Fibroblast of villous mesenchyme (primary cell): Measurements from ENCODE around the gene DCTD. TPM values are rescaled to one million over a fixed set of nuclear protein-coding genes. Genes with fewer than 3 reads are reported as not detected.
A peak's percentile ranks its signal among the peaks of the same experiment; 100 is the strongest.

Experiments
- DNase-seq: peaks from one replicate; pipeline ENCODE4 v3.0.0-alpha.2; 2010; ENCODE audit warnings: low read depth
- H3K4me3 ChIP-seq: 2 replicates; pipeline ENCODE4 v1.5.1; 2011; ENCODE audit warnings: low read depth, mild to moderate bottlenecking, low read length
- CTCF ChIP-seq: IDR thresholded peaks from 2 replicates; pipeline ENCODE4 v1.5.1; 2012; ENCODE audit warnings: low read depth, mild to moderate bottlenecking, low read length; ENCODE audit not compliant: insufficient read depth
- total RNA-seq: library from RNA; depleted of rRNA; stranded (reverse); fragments of >200 nt; gene quantifications from 2 replicates; pipeline ENCODE4 v1.2.3, GENCODE V29; 2012

DCTD gene
- total RNA-seq, 1 donor, result 116 TPM

- TF ChIP-seq CTCF, result no peak
- H3K4me3 ChIP-seq, result no peak overlapping the region
- DNase-seq, result no peak
These were observed 2.8 kb downstream of the DCTD start for GRCh38 chr4:182914357-182914756.

GRCh38 chr4:182913621-182914020, 3.6 kb downstream of the DCTD start:
- DNase-seq, result no peak
- no peak for TF ChIP-seq CTCF
- H3K4me3 ChIP-seq, result no peak overlapping the region

DNA sequence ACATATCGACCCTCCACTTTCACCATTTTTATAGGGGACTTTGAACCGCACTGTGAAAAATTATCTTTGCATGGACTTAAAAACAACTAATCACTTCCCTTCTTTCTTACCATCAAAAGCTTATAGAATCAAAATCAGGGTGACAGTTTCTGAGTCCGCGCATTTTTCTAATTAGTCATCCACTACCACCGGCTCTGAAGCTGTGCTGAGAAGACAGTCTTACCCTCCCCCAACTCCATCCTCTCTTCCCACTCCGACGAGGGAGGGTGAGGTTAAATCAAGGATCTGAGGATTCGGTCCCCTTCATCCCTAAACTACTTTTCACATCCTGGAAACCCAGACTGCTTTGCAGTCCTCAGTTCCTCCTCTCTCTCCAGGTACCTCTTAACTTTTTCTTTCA, 4.2 kb downstream of the DCTD start:
- DNase-seq, result no peak
- no peak overlapping the region for H3K4me3 ChIP-seq
- TF ChIP-seq CTCF, result no peak

DNA sequence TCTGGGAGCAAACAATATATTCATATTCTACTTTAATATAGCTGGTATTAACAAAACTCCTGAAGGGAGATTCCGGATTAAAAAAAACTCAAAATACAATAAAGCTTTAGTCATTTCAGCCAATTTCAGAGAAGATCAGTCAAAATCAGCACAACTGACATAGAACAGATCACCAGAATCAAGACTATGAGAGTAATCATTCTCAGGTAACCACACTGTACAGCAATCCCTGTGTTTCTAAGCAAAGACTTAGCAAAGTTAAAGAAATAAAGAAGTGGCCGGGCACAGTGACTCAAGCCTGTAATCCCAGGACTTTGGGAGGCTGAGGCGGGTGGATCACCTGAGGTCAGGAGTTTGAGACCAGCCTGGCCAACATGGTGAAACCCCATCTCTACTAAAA, 9.1 kb downstream of the DCTD start:
- H3K4me3 ChIP-seq, result no peak overlapping the region
- no peak for TF ChIP-seq CTCF
- no peak for DNase-seq

GRCh38 chr4:182907396-182907795, 9.8 kb downstream of the DCTD start:
- H3K4me3 ChIP-seq, result no peak overlapping the region
- TF ChIP-seq CTCF, result no peak
- no peak for DNase-seq

DNA sequence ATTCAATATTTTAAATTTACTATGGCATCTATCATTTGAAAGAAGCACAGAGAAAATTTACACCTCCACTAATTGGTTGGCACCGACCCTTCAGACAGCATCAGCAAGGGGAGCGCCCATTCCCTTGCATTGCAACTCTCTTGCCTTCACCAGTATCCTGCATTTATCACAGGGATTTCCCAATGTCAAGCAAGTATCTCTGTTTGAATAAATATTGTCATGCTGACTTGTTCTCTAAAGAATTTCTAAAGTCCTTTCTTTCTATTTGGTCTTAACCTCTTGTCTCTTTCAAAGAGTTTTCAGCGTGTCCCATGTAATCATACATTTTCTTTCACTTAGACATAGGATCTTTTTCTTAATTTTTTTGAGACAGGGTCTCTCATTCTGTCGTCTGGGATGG, 10.4 kb downstream of the DCTD start:
- TF ChIP-seq CTCF, result no peak
- no peak overlapping the region for H3K4me3 ChIP-seq
- peak; percentile 27 for DNase-seq

DNA sequence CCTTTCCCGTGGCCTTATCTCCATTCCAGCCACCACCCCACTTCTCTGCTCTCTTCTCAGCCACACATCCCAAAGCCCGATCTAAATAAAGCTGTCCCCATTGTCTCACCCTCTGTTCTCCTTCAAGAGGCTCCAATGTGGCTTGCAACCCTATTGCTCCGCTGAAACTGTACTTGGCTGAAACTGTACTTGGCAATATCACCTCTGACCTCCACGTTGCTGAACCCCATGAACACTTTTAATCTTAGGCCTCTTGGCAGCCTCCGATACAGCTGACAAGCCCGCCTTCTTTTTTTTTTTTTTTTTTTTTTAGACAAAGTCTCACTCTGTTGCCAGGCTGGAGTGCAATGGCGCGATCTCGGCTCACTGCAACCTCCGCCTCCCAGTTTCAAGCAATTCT, 12.1 kb downstream of the DCTD start:
- TF ChIP-seq CTCF, result no peak
- DNase-seq, result no peak
- H3K4me3 ChIP-seq, result no peak overlapping the region
